ENCODE measurements around the gene SPINDOC.

Gene SPINDOC

DNA sequence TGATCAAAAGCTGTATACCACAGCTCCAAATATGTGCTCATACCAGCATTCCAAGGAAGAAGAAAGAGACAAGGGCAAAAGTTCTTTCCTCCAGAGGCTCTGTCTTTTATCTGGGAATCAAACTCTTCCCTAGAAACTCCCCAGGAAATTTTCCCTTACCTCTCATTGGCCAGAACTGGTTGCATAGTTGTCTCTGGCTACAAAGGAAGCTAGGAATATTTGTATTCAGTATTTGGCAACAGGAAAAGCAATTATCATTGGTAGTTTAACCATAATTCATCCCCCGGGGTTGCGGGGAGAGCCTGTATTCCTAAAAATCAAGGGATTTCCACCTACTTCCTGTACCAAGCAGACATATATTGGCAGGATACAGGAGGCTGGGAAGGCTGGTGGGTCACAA lies 34.2 kb upstream of the SPINDOC start:
- POLR2A ChIA-PET: interaction anchor here (1.2 to 1.6 kb wide), 2 partner anchors 33 to 41 kb away, joined by 3 to 5 read pairs; no protein-coding TSS in a partner anchor
- TF ChIP-seq FOXM1 (IDR thresholded peaks at IDR 0.05; ENCODE audit: borderline replicate concordance): no peak
- no peak for TF ChIP-seq SP1 (IDR thresholded peaks at IDR 0.05)
- no peak for TF ChIP-seq LEF1 (IDR thresholded peaks at IDR 0.05; ENCODE audit: borderline replicate concordance)
- TF ChIP-seq SUZ12 (IDR thresholded peaks at IDR 0.05): no peak
- TF ChIP-seq CTBP1 (IDR thresholded peaks at IDR 0.05; ENCODE audit: borderline replicate concordance): no peak
- TF ChIP-seq BHLHE40 (IDR thresholded peaks at IDR 0.05; ENCODE audit: borderline replicate concordance): no peak
- TF ChIP-seq, protein P1, sequence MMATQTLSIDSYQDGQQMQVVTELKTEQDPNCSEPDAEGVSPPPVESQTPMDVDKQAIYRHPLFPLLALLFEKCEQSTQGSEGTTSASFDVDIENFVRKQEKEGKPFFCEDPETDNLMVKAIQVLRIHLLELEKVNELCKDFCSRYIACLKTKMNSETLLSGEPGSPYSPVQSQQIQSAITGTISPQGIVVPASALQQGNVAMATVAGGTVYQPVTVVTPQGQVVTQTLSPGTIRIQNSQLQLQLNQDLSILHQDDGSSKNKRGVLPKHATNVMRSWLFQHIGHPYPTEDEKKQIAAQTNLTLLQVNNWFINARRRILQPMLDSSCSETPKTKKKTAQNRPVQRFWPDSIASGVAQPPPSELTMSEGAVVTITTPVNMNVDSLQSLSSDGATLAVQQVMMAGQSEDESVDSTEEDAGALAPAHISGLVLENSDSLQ (IDR thresholded peaks at IDR 0.05): no peak
- TF ChIP-seq ZNF384 (IDR thresholded peaks at IDR 0.05): no peak
- TF ChIP-seq NFRKB (IDR thresholded peaks at IDR 0.05): no peak
- CTCF ChIA-PET: interaction anchor here (0.6 kb wide), 1 partner anchor 87 kb away, joined by 3 read pairs; no protein-coding TSS in a partner anchor
- DNase-seq (ENCODE audit: extremely low spot score): no peak

DNA sequence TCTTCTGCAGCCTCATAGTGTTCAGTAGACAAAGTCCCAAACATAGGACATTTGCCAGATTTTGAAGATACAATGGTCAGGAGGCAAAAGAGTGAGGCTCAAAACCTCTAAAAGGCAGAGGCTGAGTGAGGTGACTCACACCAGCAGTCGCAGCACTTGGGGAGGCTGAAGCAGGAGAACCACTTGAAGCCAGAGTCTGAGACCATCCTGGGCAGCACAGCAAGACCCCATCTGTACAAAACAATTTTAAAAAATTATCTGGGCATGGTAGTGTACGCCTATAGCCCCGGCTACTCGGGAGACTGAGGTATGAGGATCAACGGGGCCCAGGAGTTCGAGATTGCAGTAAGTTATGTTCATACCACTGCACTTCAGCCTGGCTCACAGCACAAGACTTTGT lies 30.5 kb upstream of the SPINDOC start:
- CTCF ChIA-PET: no interaction called here
- TF ChIP-seq FOXM1 (IDR thresholded peaks at IDR 0.05; ENCODE audit: borderline replicate concordance) (no peak), LEF1 (IDR thresholded peaks at IDR 0.05; ENCODE audit: borderline replicate concordance) (no peak), FOXA1 (IDR thresholded peaks at IDR 0.05) (no peak), L3MBTL2 (conservative IDR thresholded peaks at IDR 0.05) (no peak), SUZ12 (IDR thresholded peaks at IDR 0.05) (no peak), FOXK2 (IDR thresholded peaks at IDR 0.05) (no peak), NFRKB (IDR thresholded peaks at IDR 0.05) (no peak), ELF4 (IDR thresholded peaks at IDR 0.05) (no peak)
- TF ChIP-seq, protein P1 (IDR thresholded peaks at IDR 0.05): no peak
- DNase-seq (ENCODE audit: extremely low spot score): no peak
- POLR2A ChIA-PET: interaction anchor here (1.0 kb wide), 1 partner anchor 14 kb away, joined by 3 read pairs; no protein-coding TSS in a partner anchor

GRCh38 chr11:63783925-63784592 lies 29.2 kb upstream of the SPINDOC start:
- POLR2A ChIA-PET: no interaction called here
- no peak for DNase-seq (ENCODE audit: extremely low spot score)
- TF ChIP-seq SUZ12 (IDR thresholded peaks at IDR 0.05) (no peak), ZNF384 (IDR thresholded peaks at IDR 0.05) (no peak), LEF1 (IDR thresholded peaks at IDR 0.05; ENCODE audit: borderline replicate concordance) (no peak), SP1 (IDR thresholded peaks at IDR 0.05) (no peak), TARDBP (IDR thresholded peaks at IDR 0.05) (no peak), CTBP1 (IDR thresholded peaks at IDR 0.05; ENCODE audit: borderline replicate concordance) (no peak)
- CTCF ChIA-PET: no interaction called here

DNA sequence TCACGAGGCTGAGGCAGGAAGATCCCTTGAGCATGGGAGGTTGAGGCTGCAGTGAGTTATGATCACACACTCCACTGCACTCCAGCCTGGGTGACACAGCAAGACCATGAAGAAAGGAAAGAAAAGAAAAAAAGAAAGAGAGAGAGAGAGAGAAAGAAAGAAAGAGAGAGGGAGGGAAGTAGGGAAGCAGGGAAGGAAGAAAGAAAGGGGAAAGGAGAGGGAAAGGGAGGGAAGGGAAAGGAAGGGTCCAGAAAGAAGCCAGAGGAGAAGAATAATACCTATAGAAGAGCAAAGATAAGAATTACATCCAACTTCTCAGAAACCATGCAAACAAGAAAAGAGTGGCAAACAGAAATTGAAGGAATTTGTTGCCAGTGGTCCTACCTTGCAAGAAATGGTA lies 27.4 kb upstream of the SPINDOC start:
- DNase-seq (ENCODE audit: extremely low spot score): no peak
- TF ChIP-seq TARDBP (IDR thresholded peaks at IDR 0.05) (no peak), LEF1 (IDR thresholded peaks at IDR 0.05; ENCODE audit: borderline replicate concordance) (no peak), BHLHE40 (IDR thresholded peaks at IDR 0.05; ENCODE audit: borderline replicate concordance) (no peak), FOXK2 (IDR thresholded peaks at IDR 0.05) (no peak), SUZ12 (IDR thresholded peaks at IDR 0.05) (no peak), HDGF (IDR thresholded peaks at IDR 0.05; ENCODE audit: borderline replicate concordance) (no peak), L3MBTL2 (conservative IDR thresholded peaks at IDR 0.05) (no peak), ZNF384 (IDR thresholded peaks at IDR 0.05) (no peak), FOXA1 (IDR thresholded peaks at IDR 0.05) (no peak), CTBP1 (IDR thresholded peaks at IDR 0.05; ENCODE audit: borderline replicate concordance) (no peak), ELF4 (IDR thresholded peaks at IDR 0.05) (no peak), SP1 (IDR thresholded peaks at IDR 0.05) (no peak), FOXM1 (IDR thresholded peaks at IDR 0.05; ENCODE audit: borderline replicate concordance) (no peak), NFRKB (IDR thresholded peaks at IDR 0.05) (no peak), ARNT (IDR thresholded peaks at IDR 0.05) (no peak)
- TF ChIP-seq, protein P1 (IDR thresholded peaks at IDR 0.05): no peak
- ChIA-PET CTCF (no interaction called here), POLR2A (interaction anchor here (1.3 kb wide), 1 partner anchor 17 kb away, joined by 3 read pairs; no protein-coding TSS in a partner anchor)

DNA sequence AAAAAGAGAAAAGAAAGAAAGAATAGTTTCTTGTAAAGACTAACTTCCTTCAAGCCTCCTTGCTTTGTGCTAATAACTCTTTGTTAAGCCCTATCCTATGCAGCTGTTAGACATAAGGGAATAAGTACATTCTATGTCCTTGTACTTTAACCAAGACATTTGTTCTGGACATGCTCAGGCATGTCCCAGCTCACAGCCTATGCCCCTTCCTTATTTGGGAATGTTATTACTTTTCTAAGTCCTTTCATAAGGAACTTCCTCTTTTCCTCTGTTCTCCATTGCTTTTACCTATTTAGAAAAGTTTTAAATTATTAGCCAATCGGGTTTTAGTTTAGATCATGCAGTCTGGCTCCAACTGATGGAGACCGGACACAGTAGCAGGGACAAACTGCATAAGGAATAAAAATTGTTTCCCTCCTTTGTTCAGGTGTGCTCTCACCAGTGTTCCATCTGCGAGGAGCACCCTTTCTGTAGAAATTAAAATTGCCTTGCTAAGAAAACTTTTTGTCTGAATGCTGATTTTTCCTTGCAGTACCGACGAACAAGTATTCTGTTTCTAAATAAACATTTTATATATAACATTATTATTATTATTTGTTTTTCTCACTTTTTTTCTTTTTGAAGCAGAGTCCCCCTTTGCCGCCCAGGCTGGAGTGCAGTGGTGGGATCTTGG lies 21.6 kb upstream of the SPINDOC start:
- CTCF ChIA-PET: no interaction called here

GRCh38 chr11:63793161-63793560 lies 20.1 kb upstream of the SPINDOC start:
- ChIA-PET CTCF (no interaction called here), POLR2A (no interaction called here)
- DNase-seq (ENCODE audit: extremely low spot score): no peak
- TF ChIP-seq SP1 (IDR thresholded peaks at IDR 0.05): no peak
- no peak for TF ChIP-seq LEF1 (IDR thresholded peaks at IDR 0.05; ENCODE audit: borderline replicate concordance)
- TF ChIP-seq FOXM1 (IDR thresholded peaks at IDR 0.05; ENCODE audit: borderline replicate concordance): no peak
- no peak for TF ChIP-seq ARNT (IDR thresholded peaks at IDR 0.05)
- TF ChIP-seq NFRKB (IDR thresholded peaks at IDR 0.05): no peak
- TF ChIP-seq TARDBP (IDR thresholded peaks at IDR 0.05): no peak
- no peak for TF ChIP-seq HDGF (IDR thresholded peaks at IDR 0.05; ENCODE audit: borderline replicate concordance)
- no peak for TF ChIP-seq CTBP1 (IDR thresholded peaks at IDR 0.05; ENCODE audit: borderline replicate concordance)
- no peak for TF ChIP-seq ZNF384 (IDR thresholded peaks at IDR 0.05)
- TF ChIP-seq FOXA1 (IDR thresholded peaks at IDR 0.05): no peak
- TF ChIP-seq, protein P1 (IDR thresholded peaks at IDR 0.05): no peak
- no peak for TF ChIP-seq L3MBTL2 (conservative IDR thresholded peaks at IDR 0.05)

More for the DNA sequence above, 21.6 kb upstream of the SPINDOC start:
- TF ChIP-seq NFRKB (IDR thresholded peaks at IDR 0.05) (no peak), FOXM1 (IDR thresholded peaks at IDR 0.05; ENCODE audit: borderline replicate concordance) (no peak), ZNF384 (IDR thresholded peaks at IDR 0.05) (no peak), ARNT (IDR thresholded peaks at IDR 0.05) (no peak), L3MBTL2 (conservative IDR thresholded peaks at IDR 0.05) (no peak)
- DNase-seq (ENCODE audit: extremely low spot score): no peak
- POLR2A ChIA-PET: no interaction called here

All from HEK293T (cell line).